ENCODE results near the gene LAMB1. TPM values are rescaled to one million over a fixed set of nuclear protein-coding genes. Genes with fewer than 3 reads are reported as not detected.
"Not testable (repeated sequence)": the region's sequence is repeated elsewhere in the genome, so short reads cannot be mapped to it uniquely, and the experiment has no call there.

The LAMB1 gene
- total RNA-seq, 1 donor from 2014 or later = 198 TPM

- DNase-seq (ENCODE audit: low spot score) = no peak
Observed at GRCh38 chr7:107971613-107972012, 31.3 kb downstream of the LAMB1 start.

DNA sequence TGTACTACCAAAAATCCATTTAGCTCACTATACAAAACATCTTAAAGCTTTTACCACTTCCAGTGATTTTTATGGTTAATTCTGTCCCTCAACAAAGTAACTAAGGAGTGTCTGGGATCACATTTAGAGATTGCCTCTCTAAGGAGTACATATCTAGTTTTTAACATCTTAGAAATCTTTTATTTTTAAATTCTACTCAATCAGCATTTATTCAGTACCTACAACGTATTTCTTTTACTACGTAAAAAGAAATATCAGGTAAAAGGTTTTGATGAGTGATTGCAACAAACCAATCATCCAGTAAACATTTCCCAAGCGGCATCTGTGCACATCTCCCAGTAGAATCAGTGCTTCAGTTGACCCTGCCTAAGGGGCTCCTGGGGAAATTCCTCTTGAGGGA is 31.9 kb downstream of the LAMB1 start:
- DNase-seq (ENCODE audit: low spot score) = no peak

DNA sequence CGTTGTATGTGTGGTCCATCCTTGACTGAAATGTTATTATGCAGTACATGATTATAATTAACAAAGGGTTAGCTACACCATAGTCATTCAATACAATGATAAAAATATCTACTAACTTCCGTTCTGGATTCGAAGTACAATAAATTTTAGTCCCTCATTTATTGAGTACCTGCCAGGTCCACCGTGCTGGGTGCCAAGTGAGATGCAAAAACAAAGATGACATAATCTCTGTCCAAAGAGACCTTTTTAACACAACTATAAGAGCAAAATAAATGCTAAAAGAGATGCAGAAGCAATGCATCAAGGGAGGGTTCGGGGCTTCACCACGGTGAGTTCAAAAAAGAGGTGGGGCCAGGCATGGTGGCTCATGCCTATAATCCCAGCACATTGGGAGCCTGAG is 33.1 kb downstream of the LAMB1 start:
- no peak for DNase-seq (ENCODE audit: low spot score)

DNA sequence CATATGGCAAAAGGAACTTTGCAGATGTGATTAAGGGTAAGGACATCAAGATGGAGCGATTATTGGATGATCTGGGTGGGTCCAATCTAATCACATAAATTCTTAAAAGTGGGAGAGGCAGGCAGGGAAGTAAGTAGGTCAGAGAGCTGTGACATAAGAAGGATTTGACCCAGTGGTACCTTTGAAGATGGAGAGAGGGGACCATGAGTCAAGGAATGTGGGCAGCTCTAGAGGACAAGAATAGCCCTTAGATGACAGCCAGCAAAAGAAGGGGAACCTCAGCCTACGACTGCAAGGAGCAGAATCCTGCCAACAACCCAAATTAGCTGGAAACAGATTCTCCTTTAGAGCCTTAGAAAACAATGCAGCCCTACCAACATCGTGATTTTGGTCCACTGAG is 34.5 kb downstream of the LAMB1 start:
- no peak for DNase-seq (ENCODE audit: low spot score)

- DNase-seq (ENCODE audit: low spot score) = no peak
Observed at GRCh38 chr7:107967420-107967819, 35.5 kb downstream of the LAMB1 start.

- DNase-seq (ENCODE audit: low spot score) = no peak
Observed at GRCh38 chr7:107966711-107967110, 36.2 kb downstream of the LAMB1 start.

- DNase-seq (ENCODE audit: low spot score) = no peak
Observed at GRCh38 chr7:107964510-107964909, 38.5 kb downstream of the LAMB1 start.

DNA sequence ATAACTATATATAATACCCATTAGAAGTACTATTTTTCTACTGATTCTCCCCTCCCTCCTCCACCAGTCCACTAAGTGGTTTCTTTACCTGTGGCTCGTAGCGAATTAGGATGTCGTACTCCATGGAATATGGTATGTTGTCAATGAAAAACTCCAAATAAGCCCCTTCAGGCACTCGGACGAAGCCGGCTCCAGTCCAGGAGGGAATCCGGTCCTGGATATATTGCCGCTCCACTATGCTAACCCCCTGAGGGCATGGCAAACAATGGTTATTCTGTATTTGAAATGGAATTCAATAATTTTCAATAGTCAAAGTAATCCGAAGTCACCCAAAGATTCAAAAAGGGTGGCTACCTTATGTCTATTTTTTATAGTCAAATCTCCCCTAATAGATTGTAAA is 40.1 kb downstream of the LAMB1 start:
- DNase-seq (ENCODE audit: low spot score) = no peak

- no peak for DNase-seq (ENCODE audit: low spot score)
Observed at GRCh38 chr7:107961405-107961804, 41.6 kb downstream of the LAMB1 start.

DNA sequence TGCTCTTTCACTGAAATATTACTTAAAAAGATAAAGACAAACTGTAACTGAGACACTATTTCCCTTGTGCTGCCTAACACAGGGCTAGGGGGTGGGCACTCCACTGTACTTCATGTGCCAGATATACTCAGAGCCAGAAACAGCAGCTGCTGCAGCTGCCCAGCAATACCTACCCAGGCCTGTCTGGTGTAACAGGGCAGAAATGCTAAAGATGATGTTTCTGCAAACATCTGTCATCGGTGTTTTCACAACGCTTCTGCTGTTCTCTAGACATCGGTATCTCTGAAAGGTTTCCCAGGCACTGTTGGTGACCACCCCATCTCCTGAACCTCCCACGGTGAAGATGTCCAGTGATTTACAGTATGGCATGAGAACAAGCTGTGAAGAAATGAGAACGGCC is 42.7 kb downstream of the LAMB1 start:
- DNase-seq (ENCODE audit: low spot score) = no peak

GRCh38 chr7:107959527-107959898 is 43.4 kb downstream of the LAMB1 start:
- no peak for DNase-seq (ENCODE audit: low spot score)

DNA sequence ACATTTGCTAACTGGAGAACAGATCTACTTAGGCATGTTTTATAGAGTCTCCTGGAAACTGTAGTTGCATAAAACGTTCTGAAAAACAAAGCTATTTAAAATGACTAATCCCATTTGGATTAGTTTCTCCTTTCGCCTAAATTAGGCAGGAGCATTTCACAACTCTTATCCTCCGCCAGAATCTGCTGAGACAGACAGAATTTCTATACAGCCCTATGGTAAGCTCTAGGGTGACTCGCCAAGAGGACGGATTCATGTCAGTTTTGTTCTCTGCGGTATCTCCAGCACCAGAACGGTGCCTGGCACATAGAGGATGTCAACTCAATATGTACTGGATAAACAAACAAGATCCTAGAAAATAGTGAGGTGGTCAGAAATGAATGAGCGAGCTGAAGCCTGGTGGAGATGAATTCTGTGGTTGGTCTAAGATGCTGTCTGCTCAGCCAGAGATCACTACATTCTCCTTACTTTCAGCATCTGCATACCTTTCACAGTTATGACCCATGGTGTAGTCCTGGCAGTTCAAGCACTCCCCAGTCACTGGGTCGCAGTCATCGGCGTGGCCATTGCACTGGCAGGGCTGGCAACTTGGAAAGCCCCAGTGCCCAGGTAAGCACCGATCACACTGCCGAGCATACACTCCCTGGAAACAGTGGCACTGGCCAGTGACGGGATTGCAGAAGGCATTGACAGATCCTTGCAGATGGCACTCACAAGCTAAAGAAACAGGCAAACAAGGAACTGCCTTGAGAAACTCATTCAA is 44.0 kb downstream of the LAMB1 start:
- DNase-seq (ENCODE audit: low spot score) = no peak

DNA sequence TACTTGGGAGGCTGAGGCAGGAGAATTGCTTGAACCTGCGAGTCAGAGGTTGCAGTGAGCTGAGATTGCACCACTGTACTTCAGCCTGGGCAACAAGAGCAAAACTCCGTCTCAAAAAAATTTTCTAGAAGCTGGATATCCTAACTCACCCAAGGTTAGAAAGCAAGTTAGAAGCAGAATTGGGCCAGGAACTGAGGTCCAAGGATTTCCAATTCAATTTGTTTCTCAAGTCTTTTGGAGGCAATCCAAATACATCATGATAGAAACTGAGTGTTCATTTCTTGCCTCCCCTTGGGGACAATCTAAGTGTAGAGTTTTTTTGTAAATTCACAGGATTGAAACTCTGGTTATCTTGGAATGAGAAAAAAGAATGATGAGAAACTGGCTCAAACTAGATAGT is 45.5 kb downstream of the LAMB1 start:
- no peak for DNase-seq (ENCODE audit: low spot score)

DNA sequence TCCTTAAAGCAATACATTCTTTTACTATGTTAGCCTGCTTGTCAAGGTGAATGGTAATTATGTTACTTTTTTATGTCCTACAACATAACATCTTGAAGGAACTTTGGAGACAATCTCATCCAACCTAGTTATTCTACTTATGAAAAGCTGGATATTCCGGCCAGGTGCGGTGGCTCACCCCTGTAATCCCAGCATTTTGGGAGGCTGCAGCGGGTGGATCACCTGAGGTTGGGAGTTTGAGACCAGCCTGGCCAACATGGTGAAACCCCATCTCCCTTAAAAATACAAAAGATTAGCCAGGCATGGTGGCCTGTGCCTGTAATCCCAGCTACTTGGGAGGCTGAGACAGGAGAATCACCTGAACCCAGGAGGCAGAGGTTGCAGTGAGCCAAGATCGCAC is 46.0 kb downstream of the LAMB1 start:
- DNase-seq (ENCODE audit: low spot score) = not testable (repeated sequence)

DNA sequence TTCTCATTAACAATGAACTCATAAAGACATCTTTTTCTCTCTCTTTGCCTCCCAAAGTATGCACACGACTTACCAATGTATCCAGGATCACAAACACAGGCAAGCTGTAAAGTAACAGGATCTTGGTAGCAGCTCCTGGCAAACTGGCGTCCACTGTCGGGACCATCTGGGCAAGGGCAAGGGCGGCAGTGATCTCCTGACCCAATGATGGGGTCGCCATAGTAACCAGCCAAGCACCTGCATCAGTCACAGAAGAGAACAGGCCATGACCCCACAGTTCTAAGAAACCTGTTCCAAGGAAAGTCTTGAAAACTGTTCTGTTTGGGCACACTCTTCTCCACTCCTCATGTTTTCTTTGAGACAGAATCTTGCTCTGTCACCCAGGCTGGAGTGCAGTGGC is 47.6 kb downstream of the LAMB1 start:
- no peak for DNase-seq (ENCODE audit: low spot score)

DNA sequence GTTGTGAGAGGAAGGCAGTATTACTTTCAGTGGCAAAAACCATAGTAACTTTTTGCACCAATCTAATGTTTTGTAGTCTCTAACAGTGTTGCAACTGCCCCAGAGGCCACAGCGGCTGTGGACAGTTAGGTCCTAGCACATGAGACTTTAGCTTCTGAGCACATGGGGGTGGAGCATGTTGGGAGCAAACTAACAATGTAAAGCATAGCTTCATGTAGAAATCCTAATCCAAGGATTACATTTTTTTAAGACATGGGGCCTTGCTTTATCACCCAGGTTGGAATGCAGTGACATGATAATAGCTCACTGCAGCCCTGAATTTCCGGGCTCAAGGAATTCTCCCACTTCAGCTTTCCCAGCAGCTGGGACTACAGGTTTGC is 49.0 kb downstream of the LAMB1 start:
- DNase-seq (ENCODE audit: low spot score) = no peak

GRCh38 chr7:107953265-107953923 is 49.6 kb downstream of the LAMB1 start:
- DNase-seq (ENCODE audit: low spot score) = no peak

DNA sequence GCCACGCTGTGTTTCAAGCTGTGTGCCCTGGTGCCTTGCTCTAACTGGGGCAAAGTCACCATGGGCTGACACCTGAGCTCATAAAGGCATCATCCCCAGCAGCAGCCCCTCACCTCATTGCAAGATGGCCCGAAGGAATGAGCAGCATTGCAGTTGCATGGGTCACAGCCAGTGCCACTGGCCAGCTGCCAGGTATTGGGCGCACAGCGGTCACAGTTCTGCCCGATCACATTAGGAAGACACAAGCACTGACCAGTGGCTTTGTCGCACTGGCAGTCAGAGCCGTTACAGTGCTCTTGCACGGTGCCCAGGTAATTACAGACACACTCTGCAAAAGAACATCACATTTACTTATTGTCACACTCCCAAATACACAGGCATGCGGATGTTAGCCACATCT is 51.1 kb downstream of the LAMB1 start:
- no peak for DNase-seq (ENCODE audit: low spot score)

DNA sequence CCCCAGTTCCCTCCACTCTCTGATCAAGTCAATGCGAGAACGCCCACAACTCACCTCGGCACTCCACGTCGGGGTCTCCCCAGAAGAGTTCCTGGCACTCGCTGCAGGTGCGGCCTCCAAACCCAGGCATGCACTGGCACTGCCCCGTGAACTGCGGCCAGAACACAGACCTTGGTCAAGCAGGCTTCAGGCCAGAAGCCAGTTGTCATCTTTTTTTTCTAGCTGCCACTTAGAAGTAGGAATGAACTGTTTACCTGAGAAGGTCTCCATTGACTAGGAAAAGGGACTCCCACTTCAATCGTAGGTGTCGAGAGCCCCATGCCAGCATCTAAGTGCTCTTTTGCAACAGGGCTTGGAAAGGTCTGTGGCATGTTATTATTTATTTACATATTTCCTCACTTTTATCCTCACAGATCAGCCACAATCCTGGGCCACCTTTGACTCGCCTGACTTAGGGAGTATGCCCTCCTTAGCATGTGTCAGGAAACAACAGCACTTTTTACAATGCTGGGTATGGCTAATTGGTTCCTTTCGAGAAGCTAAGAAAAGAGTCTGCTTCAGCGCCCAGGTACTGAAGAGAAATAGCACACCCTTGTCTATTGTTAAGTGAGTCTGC is 51.7 kb downstream of the LAMB1 start:
- DNase-seq (ENCODE audit: low spot score) = no peak

DNA sequence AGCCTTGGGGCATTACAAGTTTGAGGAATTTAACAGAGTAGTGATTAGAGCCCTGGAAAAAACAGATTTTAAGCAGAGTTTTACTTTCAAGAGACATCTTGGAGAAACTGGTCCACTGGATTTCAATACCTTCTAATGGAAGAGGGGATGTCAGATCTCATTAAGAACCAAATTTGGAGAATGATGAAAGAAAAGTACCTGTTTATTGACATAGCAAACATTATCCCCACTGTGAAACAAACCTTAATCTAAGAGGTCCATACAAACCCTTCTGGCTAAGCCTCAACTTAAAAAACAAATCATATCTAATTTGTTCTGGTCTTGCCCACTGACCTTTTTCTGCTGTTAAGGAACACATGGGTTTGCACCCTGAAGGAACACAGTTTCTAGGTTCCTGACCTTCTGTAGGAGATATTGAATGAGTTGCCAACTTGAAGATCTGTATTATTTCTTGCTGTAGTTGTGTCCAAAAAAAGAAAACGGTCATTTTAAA is 53.5 kb downstream of the LAMB1 start:
- DNase-seq (ENCODE audit: low spot score) = no peak

DNA sequence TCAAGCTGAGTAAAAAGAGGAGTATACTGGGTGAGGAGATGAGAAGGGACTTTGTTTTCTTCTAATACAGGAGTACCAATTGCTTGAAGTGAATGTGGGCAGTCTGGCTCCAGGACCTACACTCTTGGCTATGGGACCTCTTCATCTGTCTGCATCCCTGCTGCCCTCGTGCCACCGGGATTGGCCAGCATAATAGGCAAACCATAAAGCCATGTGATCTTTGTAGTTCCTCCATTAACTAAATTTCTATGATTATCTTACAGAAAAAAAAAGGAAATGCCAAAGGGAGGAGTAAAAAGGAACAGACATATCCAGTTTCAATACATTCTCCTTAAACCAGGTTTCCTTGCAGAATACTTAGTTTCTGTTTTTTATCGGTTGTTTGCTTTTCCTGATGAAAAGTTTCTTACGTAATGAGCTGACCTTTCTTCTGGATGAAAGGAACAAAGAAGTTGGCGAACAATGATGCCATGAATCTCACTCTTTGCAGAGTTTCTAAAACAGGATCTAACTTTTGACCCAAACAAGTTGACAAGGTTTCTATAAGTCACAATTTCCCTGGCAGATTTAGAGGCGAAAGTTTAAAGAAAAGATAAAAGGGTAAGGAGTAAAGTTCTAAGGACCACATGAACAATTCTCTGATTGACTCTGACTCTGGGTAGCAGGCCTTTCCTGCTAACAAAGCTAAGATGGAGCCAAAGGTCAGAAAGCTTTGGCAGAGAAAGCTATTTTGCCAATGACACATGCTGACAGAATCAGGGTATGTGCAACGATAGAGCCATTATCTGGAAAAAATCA is 54.1 kb downstream of the LAMB1 start:
- no peak for DNase-seq (ENCODE audit: low spot score)

DNA sequence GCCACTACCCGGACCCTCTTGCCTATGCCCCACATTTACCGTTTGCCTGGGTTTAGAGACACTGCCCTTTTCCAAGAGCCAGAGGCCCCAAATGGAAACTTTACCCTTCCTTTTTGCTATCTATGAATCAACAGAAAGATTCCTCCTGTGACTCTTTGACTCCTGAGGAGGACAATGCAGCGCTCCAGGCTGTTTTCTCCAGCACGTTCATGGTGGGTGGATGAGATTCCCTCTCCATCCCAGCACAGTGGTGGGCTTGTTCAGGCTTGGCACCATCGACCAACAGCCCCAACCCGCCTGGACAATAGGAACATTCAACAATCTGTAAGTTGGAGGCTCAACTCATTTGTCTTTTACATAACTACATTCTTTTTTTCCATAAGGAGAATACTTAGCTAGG is 56.1 kb downstream of the LAMB1 start:
- no peak for DNase-seq (ENCODE audit: low spot score)
